Measurements from ENCODE around the gene THY1.

DNA sequence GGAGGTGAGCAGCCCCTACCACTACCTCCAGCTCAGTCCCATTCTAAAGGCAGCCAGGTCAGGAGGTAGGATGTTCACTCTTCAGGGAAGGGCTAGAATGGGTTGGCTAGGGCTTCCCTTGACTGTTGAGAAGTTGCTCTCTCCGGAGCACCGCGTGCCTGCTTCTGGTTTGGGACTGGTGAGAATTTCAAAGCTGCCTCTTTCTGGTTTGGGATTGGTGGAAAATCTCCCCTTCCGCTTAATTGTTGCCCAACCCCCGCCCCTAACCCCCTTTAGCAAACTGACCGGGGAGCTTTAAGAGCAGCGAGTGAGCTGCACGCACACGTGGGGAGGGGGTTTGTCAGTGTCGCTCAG lies 42.2 kb downstream of the THY1 start:
- TF ChIP-seq POLR2A (IDR thresholded peaks at IDR 0.05; ENCODE audit: low read length) (no peak), GATA1 (IDR thresholded peaks at IDR 0.05; ENCODE audit: low read depth, low read length) (no peak)

Measured in erythroblast (primary cell).